ENCODE results near the gene SCLT1. TPM values are rescaled to one million over a fixed set of nuclear protein-coding genes. Genes with fewer than 3 reads are reported as not detected.

SCLT1 gene
- total RNA-seq, 2 donors from 2014 or later: 11.4 to 12.0 TPM

- Histone ChIP-seq H3K9ac (ENCODE audit: extremely low read depth, low read length, poor library complexity, severe bottlenecking) (peak overlapping the region; percentile 69), H3K36me3 (ENCODE audit: control insufficient read depth, insufficient read depth, low read length) (no peaks in the 10 kb centered on the region), H3K4me1 (ENCODE audit: control insufficient read depth, insufficient read depth, low read length) (no peaks in the 10 kb centered on the region), H3K4me3 (ENCODE audit: low read length) (peak overlapping the region; percentile 93), H3K9me3 (ENCODE audit: control insufficient read depth, low read length) (no peaks in the 10 kb centered on the region), H3K27me3 (ENCODE audit: control insufficient read depth, insufficient read depth, low read length, poor library complexity, severe bottlenecking) (no peaks in the 10 kb centered on the region), H3K27ac (ENCODE audit: low read depth, low read length) (peak overlapping the region; percentile 91)
- no peak for DNase-seq
- Mint-ChIP-seq H3K27me3 (ENCODE audit: insufficient read depth) (no peaks in the 10 kb centered on the region), H3K27ac (no peak overlapping the region), H3K4me3 (no peak overlapping the region), H3K9me3 (no peaks in the 10 kb centered on the region), H3K36me3 (ENCODE audit: low read depth) (no peaks in the 10 kb centered on the region), H3K4me1 (peaks cover 11% of the 10 kb centered on the region)
- 0 to 1% methylated on average over 10 to 11 of the region's 11 CpGs for WGBS, 2 experiments (ENCODE audit: insufficient coverage in 1 of 2, insufficient read length in 1 of 2)
- TF ChIP-seq CTCF (conservative IDR thresholded peaks at IDR 0.05): no peak
These were observed 628 bp downstream of the SCLT1 start for GRCh38 chr4:129092631-129093190.

GRCh38 chr4:129087516-129087915, 5.8 kb downstream of the SCLT1 start:
- Histone ChIP-seq H3K9ac (ENCODE audit: extremely low read depth, low read length, poor library complexity, severe bottlenecking) (no peak overlapping the region), H3K27ac (ENCODE audit: low read depth, low read length) (no peak overlapping the region), H3K36me3 (ENCODE audit: control insufficient read depth, insufficient read depth, low read length) (no peaks in the 10 kb centered on the region), H3K27me3 (ENCODE audit: control insufficient read depth, insufficient read depth, low read length, poor library complexity, severe bottlenecking) (no peaks in the 10 kb centered on the region), H3K9me3 (ENCODE audit: control insufficient read depth, low read length) (peaks cover 11% of the 10 kb centered on the region), H3K4me1 (ENCODE audit: control insufficient read depth, insufficient read depth, low read length) (no peaks in the 10 kb centered on the region), H3K4me3 (ENCODE audit: low read length) (no peak overlapping the region)
- Mint-ChIP-seq H3K9me3 (peaks cover 9% of the 10 kb centered on the region), H3K27ac (no peak overlapping the region), H3K36me3 (ENCODE audit: low read depth) (peaks cover 10% of the 10 kb centered on the region), H3K4me3 (no peak overlapping the region), H3K4me1 (peaks cover 8% of the 10 kb centered on the region), H3K27me3 (ENCODE audit: insufficient read depth) (no peaks in the 10 kb centered on the region)
- 83 to 97% methylated on average over 1 to 2 of the region's 2 CpGs for WGBS, 2 experiments (ENCODE audit: insufficient coverage in 1 of 2, insufficient read length in 1 of 2)
- TF ChIP-seq CTCF (conservative IDR thresholded peaks at IDR 0.05): no peak
- DNase-seq: no peak

GRCh38 chr4:129085472-129085871, 7.9 kb downstream of the SCLT1 start:
- Histone ChIP-seq H3K4me3 (ENCODE audit: low read length) (no peak overlapping the region), H3K9ac (ENCODE audit: extremely low read depth, low read length, poor library complexity, severe bottlenecking) (no peak overlapping the region), H3K36me3 (ENCODE audit: control insufficient read depth, insufficient read depth, low read length) (peaks cover 10% of the 10 kb centered on the region), H3K4me1 (ENCODE audit: control insufficient read depth, insufficient read depth, low read length) (no peaks in the 10 kb centered on the region), H3K27me3 (ENCODE audit: control insufficient read depth, insufficient read depth, low read length, poor library complexity, severe bottlenecking) (no peaks in the 10 kb centered on the region), H3K27ac (ENCODE audit: low read depth, low read length) (no peak overlapping the region), H3K9me3 (ENCODE audit: control insufficient read depth, low read length) (peaks cover 17% of the 10 kb centered on the region)
- no peaks in the 10 kb centered on the region for H3K27me3 Mint-ChIP-seq (ENCODE audit: insufficient read depth)
- TF ChIP-seq CTCF (conservative IDR thresholded peaks at IDR 0.05): no peak
- H3K36me3 Mint-ChIP-seq (ENCODE audit: low read depth): peaks cover 25% of the 10 kb centered on the region
- DNase-seq: no peak
- H3K4me3 Mint-ChIP-seq: no peak overlapping the region
- WGBS, 2 experiments (ENCODE audit: insufficient coverage in 1 of 2, insufficient read length in 1 of 2): 83 to 94% methylated on average over 1 to 4 of the region's 4 CpGs
- peaks cover 16% of the 10 kb centered on the region for H3K9me3 Mint-ChIP-seq
- no peak overlapping the region for H3K27ac Mint-ChIP-seq
- peaks cover 8% of the 10 kb centered on the region for H3K4me1 Mint-ChIP-seq

Data from endodermal cell (in vitro differentiated cells).